Measurements from ENCODE around the gene SPECC1L.
"Not testable (repeated sequence)": the region's sequence is repeated elsewhere in the genome, so short reads cannot be mapped to it uniquely, and the experiment has no call there.

The SPECC1L gene

GRCh38 chr22:24285245-24285644 lies 14.6 kb downstream of the SPECC1L start:
- no peak for DNase-seq

GRCh38 chr22:24287212-24287611 lies 16.6 kb downstream of the SPECC1L start:
- not testable (repeated sequence) for DNase-seq

GRCh38 chr22:24287801-24288200 lies 17.2 kb downstream of the SPECC1L start:
- not testable (repeated sequence) for DNase-seq

GRCh38 chr22:24289114-24289513 lies 18.5 kb downstream of the SPECC1L start:
- peak; percentile 49 for DNase-seq

- no peak for DNase-seq
Measured at GRCh38 chr22:24289741-24290163, 19.1 kb downstream of the SPECC1L start.

- no peak for DNase-seq
Measured at GRCh38 chr22:24290459-24290858, 19.8 kb downstream of the SPECC1L start.

- no peak for DNase-seq
Measured at GRCh38 chr22:24291515-24292201, 21.0 kb downstream of the SPECC1L start.

GRCh38 chr22:24292202-24292830 lies 21.7 kb downstream of the SPECC1L start:
- DNase-seq = not testable (repeated sequence)

- DNase-seq = not testable (repeated sequence)
Measured at GRCh38 chr22:24294913-24295312, 24.3 kb downstream of the SPECC1L start.

- not testable (repeated sequence) for DNase-seq
Measured at GRCh38 chr22:24298497-24299155, 28.0 kb downstream of the SPECC1L start.

- DNase-seq = not testable (repeated sequence)
Measured at GRCh38 chr22:24300522-24300921, 29.9 kb downstream of the SPECC1L start.

GRCh38 chr22:24302591-24302990 lies 32.0 kb downstream of the SPECC1L start:
- DNase-seq = no peak

- no peak for DNase-seq
Measured at GRCh38 chr22:24303007-24303406, 32.4 kb downstream of the SPECC1L start.

- no peak for DNase-seq
Measured at GRCh38 chr22:24304062-24304675, 33.5 kb downstream of the SPECC1L start.

- no peak for DNase-seq
Measured at GRCh38 chr22:24305260-24305692, 34.6 kb downstream of the SPECC1L start.

GRCh38 chr22:24310969-24311368 lies 40.3 kb downstream of the SPECC1L start:
- DNase-seq = no peak

GRCh38 chr22:24315367-24315966 lies 44.8 kb downstream of the SPECC1L start:
- DNase-seq = no peak

- not testable (repeated sequence) for DNase-seq
Measured at GRCh38 chr22:24316264-24316663, 45.6 kb downstream of the SPECC1L start.

GRCh38 chr22:24317511-24317910 lies 46.9 kb downstream of the SPECC1L start:
- not testable (repeated sequence) for DNase-seq

- no peak for DNase-seq
Measured at GRCh38 chr22:24319451-24319850, 48.8 kb downstream of the SPECC1L start.

GRCh38 chr22:24321999-24322398 lies 51.4 kb downstream of the SPECC1L start:
- no peak for DNase-seq

- no peak for DNase-seq
Measured at GRCh38 chr22:24322522-24322921, 51.9 kb downstream of the SPECC1L start.

GRCh38 chr22:24323233-24323632 lies 52.6 kb downstream of the SPECC1L start:
- no peak for DNase-seq

Data from right hindlimb (tissue), 1 donor.